HG03064 (cell line): Measurements from ENCODE around the gene TAF5L.
A peak's percentile ranks its signal among the peaks of the same experiment; 100 is the strongest.
"Not testable (repeated sequence)": the region's sequence is repeated elsewhere in the genome, so short reads cannot be mapped to it uniquely, and the experiment has no call there.

Experiments used
- ATAC-seq: cut with Tn5 transposase; IDR thresholded peaks from one replicate; pipeline ENCODE4 v1.9.1; 2021; ENCODE audit warnings: low read depth; ENCODE audit not compliant: unreplicated experiment

The TAF5L gene

DNA sequence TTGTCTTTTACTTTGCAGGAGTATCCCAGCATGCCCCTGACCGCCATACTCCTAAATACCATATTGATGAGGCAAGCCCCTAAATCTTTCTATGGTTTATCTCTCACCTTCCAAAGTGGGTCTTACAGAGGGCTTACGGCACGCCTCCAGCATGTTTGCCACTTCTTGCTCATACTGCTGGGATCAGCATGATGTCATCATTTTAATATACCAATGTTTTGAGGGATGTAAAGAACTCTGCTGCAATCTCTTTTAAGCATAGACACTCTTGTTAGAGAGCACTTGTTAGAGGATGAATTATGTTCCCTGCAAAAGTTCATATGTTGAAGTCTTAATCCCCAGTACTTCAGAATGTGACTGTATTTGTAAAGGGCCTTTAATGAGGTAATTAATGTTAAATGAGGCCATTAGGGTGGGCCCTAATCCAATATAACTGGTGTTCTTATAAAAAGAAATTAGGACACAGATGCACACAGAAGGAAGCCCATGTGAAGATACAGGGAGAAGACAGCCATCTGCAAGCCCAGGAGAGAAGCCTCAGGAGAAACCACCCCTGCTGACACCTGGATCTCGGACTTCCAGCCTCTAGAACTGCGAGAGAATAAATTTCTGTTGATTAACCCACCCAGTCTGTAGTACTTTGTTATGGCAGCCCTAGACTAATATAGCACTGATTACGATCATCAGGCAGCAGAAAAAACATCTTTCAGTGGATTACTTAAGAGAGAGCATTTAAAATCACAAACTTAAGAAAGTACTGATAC is 51.1 kb downstream of the TAF5L start:
- no peak for ATAC-seq

DNA sequence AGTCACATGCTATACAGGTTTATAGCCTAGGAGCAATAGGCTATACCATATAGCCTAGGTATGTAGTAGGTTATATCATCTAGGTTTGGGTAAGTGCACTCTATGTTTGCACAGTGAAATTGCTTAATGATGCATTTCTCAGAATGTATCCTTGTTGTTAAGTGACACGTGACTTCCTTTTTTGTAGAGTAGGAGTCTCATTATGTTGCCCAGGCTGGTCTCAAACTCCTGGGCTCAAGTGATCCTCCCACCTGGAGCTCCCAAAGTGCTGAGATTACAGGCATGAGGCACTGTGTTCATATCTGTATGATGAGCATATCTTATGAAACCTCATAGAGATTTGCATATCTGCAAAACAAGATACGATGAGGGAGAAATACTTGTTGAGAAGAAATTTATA is 53.6 kb downstream of the TAF5L start:
- no peak for ATAC-seq

DNA sequence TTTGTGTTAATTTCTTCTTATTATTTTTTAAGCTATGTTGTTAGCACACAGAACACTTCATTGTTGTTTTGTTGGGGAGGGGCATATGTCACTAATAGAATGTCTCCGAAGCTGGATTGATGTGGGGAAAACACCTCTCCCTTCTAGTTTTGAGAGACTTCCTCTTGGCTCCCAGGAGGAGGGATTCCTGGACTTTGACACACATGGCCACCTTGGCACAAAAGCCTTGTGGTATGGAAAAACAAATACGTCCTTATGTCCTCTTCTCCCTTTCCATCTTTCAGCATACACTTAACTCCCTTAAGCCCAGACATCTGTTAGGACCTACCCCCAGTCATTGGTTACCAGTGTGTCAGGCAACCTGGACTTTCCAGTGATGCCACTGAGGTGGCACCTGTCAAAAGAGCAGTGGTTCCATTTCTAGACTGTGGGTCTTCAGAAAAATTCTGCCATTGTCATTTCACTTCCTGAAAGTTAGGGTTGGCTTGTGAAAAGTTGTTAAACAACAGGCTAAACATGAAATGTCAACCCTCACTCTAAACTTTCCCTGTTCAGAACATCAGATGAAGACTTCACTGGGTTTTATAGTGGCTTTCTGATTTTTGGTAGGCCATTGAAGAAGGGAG is 54.9 kb downstream of the TAF5L start:
- ATAC-seq: no peak

DNA sequence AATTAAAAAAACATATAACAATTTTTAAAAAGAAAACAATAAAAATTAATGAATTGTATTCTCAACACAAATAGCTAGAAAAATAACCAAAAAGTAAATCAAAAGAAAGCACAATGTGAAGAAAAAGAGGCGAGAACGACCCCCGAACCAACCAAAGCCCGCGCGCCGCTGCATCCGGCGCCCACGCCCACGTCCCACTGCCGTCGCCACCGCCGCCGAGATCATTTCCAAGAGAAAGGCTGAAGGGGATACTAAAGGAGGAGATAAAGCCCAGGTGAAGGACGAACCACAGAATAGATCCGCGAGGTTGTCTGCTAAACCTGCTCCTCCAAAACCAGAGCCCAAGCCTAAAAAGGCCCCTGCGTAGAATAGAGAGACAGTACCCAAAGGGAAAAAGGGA is 55.6 kb downstream of the TAF5L start:
- ATAC-seq: no peak

DNA sequence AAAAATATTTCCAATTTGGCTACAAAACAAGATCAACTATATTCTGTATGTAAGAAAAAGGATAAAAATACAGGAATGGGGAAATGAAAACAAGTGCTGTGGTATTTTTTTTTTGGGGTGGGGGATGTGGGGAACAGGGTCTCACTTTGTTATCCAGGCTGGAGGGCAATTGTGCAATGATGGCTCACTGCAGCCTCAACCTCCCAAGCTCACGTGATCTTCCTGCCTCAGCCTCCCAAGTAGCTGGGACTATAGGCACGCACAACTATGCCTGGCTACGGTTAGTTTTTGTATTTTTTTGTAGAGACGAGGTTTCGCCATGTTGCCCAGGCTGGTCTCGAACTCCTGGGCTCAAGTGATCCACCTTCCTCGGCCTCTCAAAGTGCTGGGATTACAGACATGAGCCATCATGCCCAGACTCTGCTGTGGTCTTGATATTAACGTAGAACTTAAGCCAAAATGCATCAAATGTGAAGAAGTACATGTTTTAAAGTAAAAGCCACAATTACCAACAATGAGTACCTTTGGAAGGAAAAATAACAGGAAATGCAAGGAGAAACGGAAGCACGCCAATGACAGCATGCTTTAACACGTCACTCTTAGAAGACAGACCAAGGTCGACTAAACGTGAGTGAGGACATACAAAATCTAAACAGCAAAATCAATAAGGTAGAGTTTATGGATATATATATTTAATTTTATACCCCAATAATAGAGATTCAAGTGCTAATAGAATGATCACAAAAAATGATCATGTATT is 58.6 kb downstream of the TAF5L start:
- ATAC-seq: no peak

DNA sequence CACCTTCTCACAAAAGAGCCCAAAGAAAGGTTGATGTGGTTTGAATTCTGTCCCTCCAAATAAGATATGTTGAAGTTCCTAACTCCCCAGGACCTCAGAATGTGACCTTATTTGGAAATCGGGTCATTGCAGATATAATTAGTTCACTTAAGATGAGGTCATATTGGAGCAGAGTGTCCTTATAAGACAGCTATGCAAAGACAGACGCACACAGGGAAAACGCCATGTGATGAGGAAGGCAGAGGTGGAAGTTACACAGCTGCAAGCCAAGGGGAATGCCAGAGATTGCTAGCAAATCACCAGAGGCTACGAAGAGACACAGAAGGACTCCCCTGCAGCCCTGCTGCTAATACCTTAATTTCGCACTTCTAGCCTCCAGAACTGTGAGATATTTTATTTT is 62.2 kb downstream of the TAF5L start:
- ATAC-seq: no peak

DNA sequence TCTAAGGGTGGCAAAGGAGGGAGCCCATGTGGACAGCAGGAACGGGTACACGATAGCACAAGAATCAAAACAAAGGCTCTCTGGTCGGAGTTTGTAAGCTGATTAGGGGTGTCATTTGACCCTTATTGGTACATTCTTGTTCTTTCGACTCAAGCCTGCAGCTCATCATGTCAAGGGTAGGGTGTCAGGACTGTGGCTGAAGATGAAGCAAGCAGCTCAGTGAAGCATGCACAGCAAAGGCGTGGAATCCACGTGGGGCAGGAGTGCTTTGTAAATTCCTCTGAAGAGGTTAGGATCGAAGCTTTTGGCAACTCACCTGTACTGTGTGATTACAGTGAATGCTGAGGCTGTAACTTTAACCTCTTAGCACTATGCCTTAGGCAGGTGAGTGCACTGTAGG is 62.7 kb downstream of the TAF5L start:
- no peak for ATAC-seq

DNA sequence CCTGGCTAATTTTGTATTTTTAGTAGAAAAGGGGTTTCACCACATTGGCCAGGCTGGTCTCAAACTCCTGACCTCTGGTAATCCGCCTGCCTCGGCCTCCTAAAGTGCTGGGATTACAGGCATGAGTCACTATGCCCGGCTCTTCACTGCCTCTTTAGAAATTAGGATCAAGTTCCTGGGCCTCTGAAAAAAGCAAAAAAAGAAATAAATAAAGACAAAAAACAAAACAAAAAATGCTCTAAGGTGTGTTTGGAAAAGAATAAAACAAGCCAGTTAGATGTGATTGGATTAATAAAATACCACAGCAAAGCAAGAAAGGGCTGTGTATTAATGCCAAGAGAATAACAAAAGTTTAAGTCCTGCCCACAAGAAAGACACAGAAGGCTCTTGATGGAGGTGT is 63.2 kb downstream of the TAF5L start:
- ATAC-seq: no peak

DNA sequence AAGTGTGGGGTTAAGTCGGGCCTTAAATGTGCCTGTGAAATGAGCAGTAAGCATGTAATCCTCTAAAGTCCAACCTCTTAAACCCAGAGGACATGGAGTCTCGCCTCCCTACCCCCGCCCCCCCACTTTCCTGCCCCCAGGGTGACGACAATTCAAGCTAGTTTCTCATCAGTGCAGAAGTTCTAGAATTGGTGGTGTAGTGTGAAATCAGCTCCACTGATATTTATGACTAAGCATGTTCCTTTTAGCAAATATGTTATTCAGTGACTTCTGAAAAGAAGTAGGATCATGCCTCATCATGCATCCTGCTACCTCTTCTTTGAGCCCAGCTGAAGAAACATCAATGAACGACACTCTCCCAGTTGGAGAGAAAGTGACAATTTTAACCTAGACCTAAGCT is 64.8 kb downstream of the TAF5L start:
- no peak for ATAC-seq

DNA sequence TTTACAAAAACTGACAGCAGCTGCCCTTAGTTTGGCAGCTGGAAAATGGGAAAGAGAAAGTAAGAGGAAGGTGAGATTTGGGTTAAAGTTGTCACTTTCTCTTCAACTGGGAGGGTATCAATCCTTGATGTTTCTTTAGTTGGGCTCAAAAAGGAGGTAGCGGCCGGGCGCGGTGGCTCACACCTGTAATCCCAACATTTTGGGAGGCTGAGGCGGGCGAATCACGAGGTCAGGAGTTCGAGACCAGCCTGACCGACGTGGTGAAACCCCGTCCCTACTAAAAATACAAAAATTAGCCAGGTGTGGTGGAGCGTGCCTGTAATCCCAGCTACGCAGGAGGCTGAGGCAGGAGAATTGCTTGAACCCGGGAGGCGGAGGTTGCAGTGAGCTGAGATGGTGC is 65.8 kb downstream of the TAF5L start:
- not testable (repeated sequence) for ATAC-seq

DNA sequence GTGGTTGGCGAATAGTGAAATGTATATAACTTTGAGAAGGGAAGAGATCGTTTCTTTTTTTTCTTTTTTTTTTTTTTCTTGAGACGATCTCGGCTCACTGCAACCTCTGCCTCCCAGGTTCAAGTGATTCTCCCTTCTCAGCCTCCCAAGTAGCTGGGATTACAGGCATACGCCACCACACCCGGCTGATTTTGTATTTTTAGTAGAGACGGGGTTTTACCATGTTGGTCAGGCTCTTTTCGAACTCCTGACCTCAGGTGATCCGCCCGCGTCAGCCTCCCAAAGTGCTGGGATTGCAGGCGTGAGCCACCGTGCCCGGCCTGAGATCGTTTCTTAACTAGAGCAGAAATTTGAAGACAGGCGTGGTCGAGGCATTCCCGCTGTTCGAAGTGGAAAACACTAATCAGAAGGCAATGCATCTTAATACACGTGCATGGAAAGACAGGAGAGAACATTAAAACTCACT is 66.6 kb downstream of the TAF5L start:
- ATAC-seq: not testable (repeated sequence)

DNA sequence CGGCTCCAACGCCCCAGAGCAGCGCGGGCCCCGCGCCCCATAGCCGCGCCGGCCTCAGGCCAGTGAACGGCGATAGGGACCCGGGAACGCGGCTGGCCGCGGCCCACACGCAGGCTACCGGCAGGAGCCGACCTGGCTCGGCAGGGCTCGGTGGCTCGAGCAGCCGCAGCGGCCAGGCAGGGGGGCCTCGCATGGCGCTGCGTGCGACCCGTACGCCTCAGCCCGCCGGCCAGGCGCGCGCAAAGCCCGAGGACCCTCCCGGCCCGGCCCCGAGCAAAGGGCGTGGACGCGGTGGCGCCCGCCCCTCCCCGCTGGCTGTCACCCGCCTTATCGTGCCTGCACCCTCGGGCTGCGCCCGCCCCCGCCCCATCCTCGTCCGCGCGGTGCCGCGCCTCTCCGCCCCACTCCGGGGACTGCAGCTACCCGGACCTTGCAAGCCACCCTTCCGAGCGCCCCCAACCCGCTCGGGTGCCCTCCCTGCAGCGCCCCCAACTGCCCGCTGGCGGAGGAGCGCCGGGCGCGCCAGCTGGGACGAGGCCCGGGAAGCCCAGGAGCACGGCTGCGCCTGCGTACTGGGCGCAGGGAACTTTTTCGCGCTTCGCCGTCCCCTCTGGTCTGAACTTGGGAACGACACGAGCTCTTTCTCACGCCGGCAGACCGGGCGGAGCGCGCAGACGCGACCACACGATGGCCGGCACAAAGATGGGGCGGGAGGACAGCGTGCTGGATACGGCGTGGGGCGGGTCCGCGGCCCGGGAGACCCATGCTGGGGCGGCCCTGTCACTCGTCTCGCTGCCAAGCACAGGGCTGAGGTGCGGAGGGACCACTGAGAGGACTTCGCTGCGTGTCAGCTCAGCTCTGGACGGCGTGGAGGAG is 67.2 kb downstream of the TAF5L start, which contains the start of gene ABCB10:
Gene ABCB10, minus strand, starts transcription at position 248 of the 876 bp plus-strand sequence. Its CDS starts 55 bp downstream, at position 193.
- peak; percentile 79 for ATAC-seq

DNA sequence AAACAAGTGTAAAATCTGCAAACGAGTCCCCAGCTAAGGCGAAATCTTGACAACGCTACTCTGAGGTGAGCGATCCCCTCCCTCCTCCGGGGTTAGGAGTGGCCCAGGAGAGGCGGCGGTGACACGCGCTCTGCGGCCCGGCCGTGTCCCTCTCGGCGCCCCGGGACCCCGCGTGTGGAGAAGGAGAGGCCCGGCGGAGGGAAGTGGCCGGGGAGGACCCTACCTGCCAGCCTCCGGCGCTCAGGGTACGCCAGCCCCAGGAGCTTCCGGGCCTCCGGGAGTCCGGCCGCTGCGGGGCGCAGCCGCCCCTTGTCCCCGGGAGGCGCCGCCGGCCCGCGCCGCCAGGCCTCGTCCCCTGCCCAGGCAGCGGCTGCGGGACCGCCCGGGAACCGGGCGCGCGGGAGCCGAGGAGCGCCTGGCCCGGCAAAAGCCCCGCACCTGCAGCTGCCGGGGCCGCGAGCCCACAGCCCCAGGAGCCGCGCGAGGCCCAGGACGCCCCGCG is 68.0 kb downstream of the TAF5L start:
- ATAC-seq: peak; percentile 44

DNA sequence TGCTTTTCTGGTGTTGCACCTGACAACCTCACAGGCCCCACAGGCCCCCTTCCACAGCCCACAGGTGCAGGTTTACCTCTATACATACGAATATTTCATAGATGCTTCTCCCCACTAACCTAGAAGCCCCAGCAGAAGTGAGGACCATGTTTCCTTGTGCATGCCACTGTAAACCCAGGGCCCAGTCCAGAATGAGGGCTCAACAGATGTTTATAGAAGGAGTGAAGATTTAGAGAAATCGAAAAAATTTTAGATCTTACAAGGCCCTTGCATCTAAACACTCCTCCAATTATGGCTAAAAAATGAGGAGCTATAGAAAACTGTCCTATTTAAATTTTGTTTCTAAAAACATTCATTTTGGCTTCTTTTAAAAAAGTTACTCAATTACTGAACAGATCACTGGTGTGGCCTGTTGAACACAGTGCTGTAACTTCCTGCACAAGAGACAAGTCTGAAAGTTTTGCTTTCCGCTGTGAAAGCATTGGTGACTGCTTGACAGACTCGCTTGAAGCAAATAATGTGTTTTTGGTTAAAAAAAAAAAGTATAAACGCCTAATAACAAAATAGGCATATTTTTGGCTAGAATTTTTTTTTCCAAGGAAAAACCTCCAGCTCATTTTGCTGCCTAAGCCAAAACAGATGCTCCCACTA is 68.6 kb downstream of the TAF5L start:
- ATAC-seq: no peak

DNA sequence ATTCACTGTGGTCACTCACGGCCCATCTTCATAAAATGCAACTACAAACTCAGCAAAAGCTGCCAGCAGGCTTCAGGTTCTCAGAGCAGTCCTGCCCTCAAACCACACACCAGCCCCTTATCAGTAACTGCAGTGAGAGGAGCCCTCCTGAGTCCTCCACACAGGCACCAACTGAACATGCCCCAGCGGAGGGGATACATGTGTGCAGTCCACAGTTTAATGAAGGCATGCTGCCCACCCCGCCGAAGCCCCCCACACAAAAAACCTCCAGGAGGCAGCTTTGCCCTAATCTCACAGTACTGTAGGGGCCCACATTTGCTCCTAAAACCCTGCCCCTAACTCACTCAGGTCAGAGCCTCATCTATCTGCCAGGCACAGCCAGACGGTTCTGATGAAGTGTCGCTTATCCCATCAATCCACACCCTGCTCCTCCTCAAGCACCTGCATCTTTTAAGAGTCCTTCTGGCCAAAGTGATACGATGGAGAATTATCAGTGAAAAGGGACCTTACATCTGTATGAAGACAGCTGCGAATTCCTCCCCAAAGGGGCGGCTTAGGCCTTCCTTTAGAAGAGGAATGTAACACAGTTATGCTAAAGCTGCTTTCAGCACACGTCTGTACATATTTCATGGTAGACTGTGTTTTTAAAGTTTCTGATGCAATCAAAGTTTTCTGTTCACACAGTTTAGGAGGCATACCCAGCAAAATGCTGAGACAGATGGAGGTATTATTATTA is 70.9 kb downstream of the TAF5L start:
- ATAC-seq: no peak

DNA sequence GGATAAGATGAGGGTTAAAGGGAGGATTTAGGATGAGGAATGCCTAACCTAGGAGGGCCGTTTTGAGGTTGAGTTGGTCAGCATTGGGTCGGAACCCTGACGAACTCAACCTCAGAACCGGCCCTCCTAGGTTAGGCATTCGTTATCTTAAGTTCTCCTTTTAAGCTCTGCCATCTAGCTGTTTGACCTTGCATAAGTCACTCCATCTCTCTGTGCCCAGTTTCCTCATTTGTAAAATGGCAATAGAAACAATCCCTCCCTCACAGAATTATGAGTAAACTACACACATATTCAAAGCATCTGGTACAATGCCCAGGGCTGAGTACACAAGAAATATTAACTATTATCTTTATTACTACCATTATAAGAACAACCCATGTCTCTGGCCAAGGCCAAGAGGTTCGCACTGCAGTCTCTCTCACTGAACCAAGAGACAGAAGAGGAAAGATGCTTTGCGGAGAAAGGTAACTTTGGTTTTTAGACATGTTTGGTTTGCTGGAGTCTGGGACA is 72.2 kb downstream of the TAF5L start:
- no peak for ATAC-seq

DNA sequence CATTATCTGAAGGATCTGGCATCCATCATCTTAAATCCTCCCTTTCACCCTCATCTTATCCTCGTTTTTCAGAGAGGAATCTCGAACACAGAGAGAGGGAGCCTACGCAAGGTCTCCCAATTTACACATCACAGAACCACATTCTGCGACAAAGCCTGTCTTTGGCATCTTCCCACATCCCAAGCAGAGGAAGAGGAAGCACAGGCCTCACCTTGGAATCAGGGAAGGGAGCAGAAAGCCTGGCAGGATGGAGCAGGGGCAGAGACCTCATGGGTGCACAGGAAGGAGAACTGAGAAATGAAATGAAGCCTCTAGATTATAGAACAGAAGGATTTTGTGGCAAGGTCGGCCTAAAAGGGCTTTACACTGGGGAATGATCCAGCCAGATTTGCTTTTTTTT is 73.2 kb downstream of the TAF5L start:
- ATAC-seq: no peak

DNA sequence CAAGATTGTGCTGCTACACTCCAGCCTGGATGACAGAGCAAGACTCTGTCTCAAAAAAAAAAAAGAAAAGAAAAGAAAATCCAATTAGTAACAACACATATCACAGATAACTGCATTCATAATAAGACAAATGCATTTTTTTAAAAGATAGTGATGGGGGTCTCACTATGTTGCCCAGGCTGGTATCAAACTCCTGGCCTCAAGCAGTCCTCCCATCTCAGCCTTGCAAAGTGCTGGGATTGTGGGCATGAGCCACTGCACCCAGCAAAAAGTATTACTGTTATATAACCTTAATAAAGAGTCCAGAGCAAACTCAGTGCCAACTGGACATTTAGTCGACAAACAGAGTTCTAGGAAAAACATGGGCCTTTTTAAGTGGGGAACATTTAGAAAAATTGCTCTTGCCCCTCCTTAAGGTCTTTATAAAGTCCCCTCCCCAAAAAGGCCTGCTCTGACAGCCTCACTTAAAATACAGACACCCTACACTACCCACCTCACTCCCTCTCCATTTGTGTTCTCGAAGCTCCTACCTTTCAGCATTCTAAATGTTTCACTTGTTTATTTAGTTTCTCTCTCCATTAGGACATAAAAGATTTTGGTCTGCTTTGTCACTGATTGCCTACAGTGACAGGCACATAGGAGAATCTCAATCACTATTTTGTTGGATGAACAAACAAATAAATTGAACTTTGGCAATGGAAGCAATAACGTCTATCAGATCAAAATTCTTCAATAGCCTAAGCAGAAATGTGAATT is 74.9 kb downstream of the TAF5L start:
- no peak for ATAC-seq
